Ishikawa (cell line): ENCODE data around the gene BMP2K.

Source experiments
- CEBPB ChIP-seq: IDR thresholded peaks from 2 replicates; pipeline ENCODE4 v1.6.1; 2012
- CREB1 ChIP-seq: IDR thresholded peaks from 2 replicates; pipeline ENCODE4 v1.6.1; 2012; ENCODE audit warnings: low read depth
- EP300 ChIP-seq: IDR thresholded peaks from 2 replicates; pipeline ENCODE4 v1.6.1; 2012; ENCODE audit warnings: borderline replicate concordance
- FOXM1 ChIP-seq: IDR thresholded peaks from 2 replicates; pipeline ENCODE4 v1.6.1; 2012; ENCODE audit warnings: low read depth, borderline replicate concordance
- MAX ChIP-seq: IDR thresholded peaks from 2 replicates; pipeline ENCODE4 v1.6.1; 2012
- NFIC ChIP-seq: IDR thresholded peaks from 2 replicates; pipeline ENCODE4 v1.6.1; 2012
- RAD21 ChIP-seq: IDR thresholded peaks from 2 replicates; pipeline ENCODE4 v1.6.1; 2012; ENCODE audit warnings: low read depth
- TAF1 ChIP-seq: IDR thresholded peaks from 2 replicates; pipeline ENCODE4 v1.6.1; 2012; ENCODE audit warnings: low read depth, mild to moderate bottlenecking
- YY1 ChIP-seq: IDR thresholded peaks from 2 replicates; pipeline ENCODE4 v1.6.1; 2012; ENCODE audit warnings: low read depth
- ZBTB7A ChIP-seq: IDR thresholded peaks from 2 replicates; pipeline ENCODE4 v1.6.1; 2012; ENCODE audit warnings: low read depth
- TF ChIP-seq, protein P1 (sequence below): IDR thresholded peaks from 2 replicates; pipeline ENCODE4 v1.6.1; 2012; ENCODE audit warnings: low read depth, mild to moderate bottlenecking

GRCh38 chr4:78732332-78733104 lies 43.6 kb upstream of the BMP2K start:
- TF ChIP-seq RAD21 = no peak
- TF ChIP-seq TAF1 = no peak
- no peak for TF ChIP-seq ZBTB7A
- TF ChIP-seq MAX = no peak
- no peak for TF ChIP-seq EP300
- TF ChIP-seq, protein P1, sequence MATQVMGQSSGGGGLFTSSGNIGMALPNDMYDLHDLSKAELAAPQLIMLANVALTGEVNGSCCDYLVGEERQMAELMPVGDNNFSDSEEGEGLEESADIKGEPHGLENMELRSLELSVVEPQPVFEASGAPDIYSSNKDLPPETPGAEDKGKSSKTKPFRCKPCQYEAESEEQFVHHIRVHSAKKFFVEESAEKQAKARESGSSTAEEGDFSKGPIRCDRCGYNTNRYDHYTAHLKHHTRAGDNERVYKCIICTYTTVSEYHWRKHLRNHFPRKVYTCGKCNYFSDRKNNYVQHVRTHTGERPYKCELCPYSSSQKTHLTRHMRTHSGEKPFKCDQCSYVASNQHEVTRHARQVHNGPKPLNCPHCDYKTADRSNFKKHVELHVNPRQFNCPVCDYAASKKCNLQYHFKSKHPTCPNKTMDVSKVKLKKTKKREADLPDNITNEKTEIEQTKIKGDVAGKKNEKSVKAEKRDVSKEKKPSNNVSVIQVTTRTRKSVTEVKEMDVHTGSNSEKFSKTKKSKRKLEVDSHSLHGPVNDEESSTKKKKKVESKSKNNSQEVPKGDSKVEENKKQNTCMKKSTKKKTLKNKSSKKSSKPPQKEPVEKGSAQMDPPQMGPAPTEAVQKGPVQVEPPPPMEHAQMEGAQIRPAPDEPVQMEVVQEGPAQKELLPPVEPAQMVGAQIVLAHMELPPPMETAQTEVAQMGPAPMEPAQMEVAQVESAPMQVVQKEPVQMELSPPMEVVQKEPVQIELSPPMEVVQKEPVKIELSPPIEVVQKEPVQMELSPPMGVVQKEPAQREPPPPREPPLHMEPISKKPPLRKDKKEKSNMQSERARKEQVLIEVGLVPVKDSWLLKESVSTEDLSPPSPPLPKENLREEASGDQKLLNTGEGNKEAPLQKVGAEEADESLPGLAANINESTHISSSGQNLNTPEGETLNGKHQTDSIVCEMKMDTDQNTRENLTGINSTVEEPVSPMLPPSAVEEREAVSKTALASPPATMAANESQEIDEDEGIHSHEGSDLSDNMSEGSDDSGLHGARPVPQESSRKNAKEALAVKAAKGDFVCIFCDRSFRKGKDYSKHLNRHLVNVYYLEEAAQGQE = no peak
- no peak for TF ChIP-seq CREB1
- no peak for TF ChIP-seq NFIC
- no peak for TF ChIP-seq FOXM1
- TF ChIP-seq YY1 = no peak
- no peak for TF ChIP-seq CEBPB
